GM23248 (cell line): ENCODE data around the gene PRIM1. TPM values are rescaled to one million over a fixed set of nuclear protein-coding genes. Genes with fewer than 3 reads are reported as not detected.
"Not testable (repeated sequence)": the region's sequence is repeated elsewhere in the genome, so short reads cannot be mapped to it uniquely, and the experiment has no call there.

Source experiments
- DNase-seq: peaks from one replicate; pipeline ENCODE4 v3.0.0-alpha.2; 2015
- H2AFZ ChIP-seq: fragments of 200-600 bp; sonication (generic); 2 replicates; pipeline ENCODE4 v1.6.1; 2016; ENCODE audit warnings: antibody characterized with exemption
- H3F3A ChIP-seq: fragments of 200-600 bp; sonication (generic); 2 replicates; pipeline ENCODE4 v1.6.1; 2016; ENCODE audit warnings: mild to moderate bottlenecking, antibody characterized with exemption, mixed run types; ENCODE audit not compliant: insufficient read depth
- H3K27ac ChIP-seq: fragments of 200-600 bp; sonication (generic); 2 replicates; pipeline ENCODE4 v1.5.1; 2016; ENCODE audit warnings: mild to moderate bottlenecking
- H3K27me3 ChIP-seq: fragments of 200-600 bp; sonication (generic); replicated peaks from 2 replicates; pipeline ENCODE4 v1.6.1; 2016; ENCODE audit warnings: mild to moderate bottlenecking; ENCODE audit not compliant: insufficient read depth
- H3K36me3 ChIP-seq: fragments of 200-600 bp; sonication (generic); 2 replicates; pipeline ENCODE4 v1.6.1; 2016; ENCODE audit warnings: low read depth, mild to moderate bottlenecking
- H3K4me1 ChIP-seq: fragments of 200-600 bp; sonication (generic); 2 replicates; pipeline ENCODE4 v1.6.1; 2016; ENCODE audit warnings: mild to moderate bottlenecking; ENCODE audit not compliant: insufficient read depth
- H3K4me2 ChIP-seq: fragments of 200-600 bp; sonication (generic); one replicate; pipeline ENCODE4 v1.6.1; 2016; ENCODE audit warnings: mild to moderate bottlenecking; ENCODE audit not compliant: unreplicated experiment
- H3K4me3 ChIP-seq: fragments of 200-600 bp; sonication (generic); 2 replicates; pipeline ENCODE4 v1.5.1; 2016; ENCODE audit warnings: mild to moderate bottlenecking
- H3K79me2 ChIP-seq: fragments of 200-600 bp; sonication (generic); 2 replicates; pipeline ENCODE4 v1.6.1; 2016; ENCODE audit warnings: mild to moderate bottlenecking; ENCODE audit not compliant: insufficient read depth
- H3K9ac ChIP-seq: fragments of 200-600 bp; sonication (generic); 2 replicates; pipeline ENCODE4 v1.6.1; 2016; ENCODE audit warnings: mild to moderate bottlenecking
- H3K9me2 ChIP-seq: fragments of 200-600 bp; sonication (generic); 2 replicates; pipeline ENCODE4 v1.6.1; 2016; ENCODE audit warnings: mixed run types, mild to moderate bottlenecking, moderate library complexity; ENCODE audit not compliant: insufficient read depth
- H3K9me3 ChIP-seq: fragments of 200-600 bp; sonication (generic); one replicate; pipeline ENCODE4 v1.6.1; 2017; ENCODE audit warnings: low read depth
- H4K20me1 ChIP-seq: fragments of 200-600 bp; sonication (generic); 2 replicates; pipeline ENCODE4 v1.6.0; 2016; ENCODE audit not compliant: insufficient read depth
- EZH2 ChIP-seq: fragments of 200-600 bp; sonication (generic); IDR thresholded peaks from 2 replicates; pipeline ENCODE4 v1.6.1; 2018; ENCODE audit warnings: antibody characterized with exemption, mild to moderate bottlenecking; ENCODE audit not compliant: insufficient read depth, poor library complexity, severe bottlenecking
- EZH2phosphoT487 ChIP-seq: fragments of 200-600 bp; sonication (generic); IDR thresholded peaks from 2 replicates; pipeline ENCODE4 v1.6.1; 2018; ENCODE audit warnings: antibody characterized with exemption, moderate library complexity, mild to moderate bottlenecking, low read depth; ENCODE audit not compliant: insufficient read depth
- WGBS, 2 experiments: methylation state at CpG; one replicate each; pipeline ENCODE4 v1.1.6; 2015 to 2017; ENCODE audit warnings: low lambda C conversion rate in 2 of 2, low coverage in 1 of 2; ENCODE audit errors: missing lambda C conversion rate in 2 of 2; 5-methylcytosine and 5-hydroxymethylcytosine counted together
- in situ Hi-C: fragments of 300-500 bp; cut with MboI; formaldehyde crosslinking; loops from 2 replicates; pipeline ENCODE4 v1.15.0; 2020
- polyA plus RNA-seq: library from polyadenylated mRNA; unstranded; fragments of >200 nt; fragmentation: Nextera tagmentation; extraction: Ambion mirVana; gene quantifications from 2 replicates; pipeline ENCODE4 v1.2.1, GENCODE V29; 2016
- total RNA-seq: library from RNA; depleted of rRNA; stranded (reverse); fragments of >200 nt; shearing (Covaris generic); gene quantifications from 2 replicates; pipeline ENCODE4 v1.2.3, GENCODE V29; 2014

The PRIM1 gene
- total and polyA plus RNA-seq, 2 experiments from 2014 or later: 6.1 to 8.7 TPM

- Histone ChIP-seq H3K4me3 (no peak overlapping the region), H3K9ac (no peak overlapping the region), H3F3A (no peaks in the 10 kb centered on the region), H3K27ac (no peak overlapping the region), H2AFZ (no peak overlapping the region), H3K36me3 (no peaks in the 10 kb centered on the region), H3K4me1 (no peaks in the 10 kb centered on the region), H3K4me2 (no peak overlapping the region), H3K9me3 (no peaks in the 10 kb centered on the region), H3K27me3 (no peaks in the 10 kb centered on the region), H3K79me2 (no peaks in the 10 kb centered on the region), H4K20me1 (no peaks in the 10 kb centered on the region), H3K9me2 (no peaks in the 10 kb centered on the region)
- WGBS, 2 experiments: 78 to 85% methylated on average over 3 of the region's 3 CpGs
- TF ChIP-seq EZH2: no peak
- TF ChIP-seq EZH2phosphoT487: no peak
- in situ Hi-C loops: loop anchor here (5.0 kb wide), 1 partner anchor 229 kb away; no protein-coding TSS in a partner anchor
- DNase-seq: no peak
Observed at GRCh38 chr12:56758728-56759262, 6.7 kb upstream of the PRIM1 start.

GRCh38 chr12:56757971-56758370 is 5.8 kb upstream of the PRIM1 start:
- not testable (repeated sequence) for H3K27ac ChIP-seq, H3K79me2 ChIP-seq, H3F3A ChIP-seq, H3K27me3 ChIP-seq, H3K4me2 ChIP-seq, H3K4me3 ChIP-seq, DNase-seq, H3K9me2 ChIP-seq, H3K9ac ChIP-seq, H3K4me1 ChIP-seq, H4K20me1 ChIP-seq, H2AFZ ChIP-seq, H3K36me3 ChIP-seq, H3K9me3 ChIP-seq
- 94 to 96% methylated on average over 1 of the region's 1 CpG for WGBS, 2 experiments
- in situ Hi-C loops: loop anchor here (5.0 kb wide), 1 partner anchor 229 kb away; no protein-coding TSS in a partner anchor

GRCh38 chr12:56753566-56753965 is 1.4 kb upstream of the PRIM1 start:
- H3K4me3 ChIP-seq: no peak overlapping the region
- H3K36me3 ChIP-seq: no peaks in the 10 kb centered on the region
- no peak overlapping the region for H3K27ac ChIP-seq
- in situ Hi-C loops: no loop called here
- H3K27me3 ChIP-seq: no peaks in the 10 kb centered on the region
- TF ChIP-seq EZH2phosphoT487 (no peak), EZH2 (no peak)
- H3K79me2 ChIP-seq: no peaks in the 10 kb centered on the region
- H4K20me1 ChIP-seq: no peaks in the 10 kb centered on the region
- H3K4me2 ChIP-seq: no peak overlapping the region
- WGBS, 2 experiments: 84 to 100% methylated on average over 1 of the region's 1 CpG
- no peak for DNase-seq
- no peaks in the 10 kb centered on the region for H3K9me3 ChIP-seq
- no peak overlapping the region for H3K9ac ChIP-seq
- H3K4me1 ChIP-seq: no peaks in the 10 kb centered on the region
- no peak overlapping the region for H2AFZ ChIP-seq
- H3F3A ChIP-seq: no peaks in the 10 kb centered on the region
- H3K9me2 ChIP-seq: no peaks in the 10 kb centered on the region

- H4K20me1 ChIP-seq, H3K27ac ChIP-seq, H3K9me3 ChIP-seq, H3K4me1 ChIP-seq, H3K27me3 ChIP-seq, in situ Hi-C loops, DNase-seq, H3K79me2 ChIP-seq, H3F3A ChIP-seq, H3K36me3 ChIP-seq, H3K9me2 ChIP-seq: not testable (repeated sequence)
- Histone ChIP-seq H3K9ac (peak overlapping the region; percentile 79; the same call in 1 of the 2 replicates), H3K4me2 (peak overlapping the region; percentile 94), H2AFZ (peak overlapping the region; percentile 97), H3K4me3 (peak overlapping the region; percentile 93)
- WGBS, 2 experiments: 84 to 86% methylated on average over 13 of the region's 13 CpGs
Observed at GRCh38 chr12:56750596-56750995, 1.5 kb downstream of the PRIM1 start.

GRCh38 chr12:56749853-56750252 is 2.3 kb downstream of the PRIM1 start:
- Histone ChIP-seq H3K27ac (no peak overlapping the region), H3K79me2 (no peaks in the 10 kb centered on the region), H2AFZ (no peak overlapping the region), H3K9me2 (no peaks in the 10 kb centered on the region), H4K20me1 (no peaks in the 10 kb centered on the region), H3K9me3 (no peaks in the 10 kb centered on the region), H3K4me3 (no peak overlapping the region), H3K4me1 (no peaks in the 10 kb centered on the region), H3K36me3 (no peaks in the 10 kb centered on the region), H3K27me3 (no peaks in the 10 kb centered on the region), H3K9ac (no peak overlapping the region), H3F3A (no peaks in the 10 kb centered on the region), H3K4me2 (no peak overlapping the region)
- DNase-seq: no peak
- TF ChIP-seq EZH2phosphoT487: no peak
- TF ChIP-seq EZH2: no peak
- in situ Hi-C loops: no loop called here
